Measurements from ENCODE around the gene ANGPTL1. TPM values are rescaled to one million over a fixed set of nuclear protein-coding genes. Genes with fewer than 3 reads are reported as not detected.

ANGPTL1 gene
- total and polyA plus RNA-seq, 2 of the 13 experiments (the other 11 are each of a cell fraction or from before 2014, with no cell fraction given), result 2.9 to 9.3 TPM

GRCh38 chr1:178871551-178872320 lies 859 bp upstream of the ANGPTL1 start (continued):
- TF ChIP-seq SP5 (CRISPR knock-in tag; IDR thresholded peaks at IDR 0.05; ENCODE audit: borderline replicate concordance, low read depth) (0 out of 2 replicates have a peak, but pooled peaks have one; percentile 19), PPARG (CRISPR knock-in tag; conservative IDR thresholded peaks at IDR 0.05) (peak; percentile 79), ZNF543 (CRISPR knock-in tag; IDR thresholded peaks at IDR 0.05) (no peak), FOXA3 (CRISPR knock-in tag; IDR thresholded peaks at IDR 0.05) (peak; percentile 46; the same call in 1 of the 2 replicates), PAWR (CRISPR knock-in tag; IDR thresholded peaks at IDR 0.05; ENCODE audit: borderline replicate concordance) (no peak), PAF1 (CRISPR knock-in tag; IDR thresholded peaks at IDR 0.05) (no peak), ZXDC (CRISPR knock-in tag; IDR thresholded peaks at IDR 0.05) (no peak), ZFYVE20 (CRISPR knock-in tag; IDR thresholded peaks at IDR 0.05; ENCODE audit: borderline replicate concordance, low read depth) (no peak), ZFAT (CRISPR knock-in tag; conservative IDR thresholded peaks at IDR 0.05) (no peak), SALL1 (CRISPR knock-in tag; IDR thresholded peaks at IDR 0.05) (no peak), ZNF235 (CRISPR knock-in tag; IDR thresholded peaks at IDR 0.05; ENCODE audit: borderline replicate concordance) (no peak), KAT7 (CRISPR knock-in tag; IDR thresholded peaks at IDR 0.05; ENCODE audit: borderline replicate concordance) (no peak), POGZ (CRISPR knock-in tag; IDR thresholded peaks at IDR 0.05) (no peak), RARA (CRISPR knock-in tag; IDR thresholded peaks at IDR 0.05) (peak; percentile 82), ZNF660 (CRISPR knock-in tag; IDR thresholded peaks at IDR 0.05; ENCODE audit: borderline replicate concordance, low read depth) (no peak), FOXP1 (IDR thresholded peaks at IDR 0.05) (no peak), FOXP1 (CRISPR knock-in tag; IDR thresholded peaks at IDR 0.05) (peak; percentile 43; the same call in 1 of the 2 replicates), ZNF646 (CRISPR knock-in tag; IDR thresholded peaks at IDR 0.05) (no peak), ZNF44 (CRISPR knock-in tag; IDR thresholded peaks at IDR 0.05) (no peak)
